H1 (cell line): ENCODE data around the gene STARD9. TPM values are rescaled to one million over a fixed set of nuclear protein-coding genes. Genes with fewer than 3 reads are reported as not detected.

ENCODE experiments used
- YY1 ChIP-seq: IDR thresholded peaks from 2 replicates; pipeline ENCODE4 v1.6.1; 2011; ENCODE audit warnings: low read depth, mild to moderate bottlenecking, low read length
- polyA plus RNA-seq, 7 experiments: library from polyadenylated mRNA; depleted of rRNA in 3 of 7; stranded (reverse) in 5 of 7; unstranded in 2 of 7; fragments of >200 nt in 5 of 7; fragments of 200-250 nt in 2 of 7; gene quantifications; 1 replicate in 5 of 7; 2 replicates in 1 of 7; 4 replicates in 1 of 7; pipeline versions ENCODE4 v1.2.1 to v1.2.3, GENCODE V29; 2011 to 2013; ENCODE audit warnings: missing spikeins in 2 of 7, mixed read lengths in 2 of 7
- total RNA-seq: library from RNA; stranded (reverse); fragmentation: NEBNext Ultra II Directional; extraction: Animal tissue kit (Norgen Biotek cat#: 25700); gene quantifications from 2 replicates; pipeline ENCODE4 v1.2.1, GENCODE V29; 2021
- TF ChIP-seq, protein P1 (sequence below): fragments of 300-600 bp; sonication (generic); IDR thresholded peaks from 2 replicates; pipeline ENCODE4 v1.7.1; 2012; ENCODE audit warnings: low read length, moderate library complexity, mild to moderate bottlenecking, inconsistent platforms; ENCODE audit not compliant: insufficient replicate concordance

Gene STARD9
- total and polyA plus RNA-seq, 2 of the 8 experiments (the other 6 are each of a cell fraction or from before 2014, with no cell fraction given), result 2.8 to 7.0 TPM

DNA sequence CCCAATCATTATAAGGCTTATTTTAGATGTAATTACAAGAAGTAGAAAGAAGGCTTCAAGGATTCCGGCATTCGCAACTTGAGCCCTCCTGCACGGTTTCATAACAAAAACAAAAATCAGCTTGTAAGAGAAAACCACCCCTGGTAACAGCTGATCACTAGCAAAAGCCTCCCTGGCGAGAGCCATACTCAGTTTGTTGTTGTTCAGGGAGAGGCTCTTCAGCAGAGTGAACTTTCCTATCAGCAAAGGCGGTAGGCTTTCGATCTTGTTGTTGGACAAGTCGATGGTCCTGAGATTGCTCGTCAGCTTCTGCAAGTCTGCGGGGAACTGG lies 27.5 kb upstream of the STARD9 start (continued):
- TF ChIP-seq, protein P1, sequence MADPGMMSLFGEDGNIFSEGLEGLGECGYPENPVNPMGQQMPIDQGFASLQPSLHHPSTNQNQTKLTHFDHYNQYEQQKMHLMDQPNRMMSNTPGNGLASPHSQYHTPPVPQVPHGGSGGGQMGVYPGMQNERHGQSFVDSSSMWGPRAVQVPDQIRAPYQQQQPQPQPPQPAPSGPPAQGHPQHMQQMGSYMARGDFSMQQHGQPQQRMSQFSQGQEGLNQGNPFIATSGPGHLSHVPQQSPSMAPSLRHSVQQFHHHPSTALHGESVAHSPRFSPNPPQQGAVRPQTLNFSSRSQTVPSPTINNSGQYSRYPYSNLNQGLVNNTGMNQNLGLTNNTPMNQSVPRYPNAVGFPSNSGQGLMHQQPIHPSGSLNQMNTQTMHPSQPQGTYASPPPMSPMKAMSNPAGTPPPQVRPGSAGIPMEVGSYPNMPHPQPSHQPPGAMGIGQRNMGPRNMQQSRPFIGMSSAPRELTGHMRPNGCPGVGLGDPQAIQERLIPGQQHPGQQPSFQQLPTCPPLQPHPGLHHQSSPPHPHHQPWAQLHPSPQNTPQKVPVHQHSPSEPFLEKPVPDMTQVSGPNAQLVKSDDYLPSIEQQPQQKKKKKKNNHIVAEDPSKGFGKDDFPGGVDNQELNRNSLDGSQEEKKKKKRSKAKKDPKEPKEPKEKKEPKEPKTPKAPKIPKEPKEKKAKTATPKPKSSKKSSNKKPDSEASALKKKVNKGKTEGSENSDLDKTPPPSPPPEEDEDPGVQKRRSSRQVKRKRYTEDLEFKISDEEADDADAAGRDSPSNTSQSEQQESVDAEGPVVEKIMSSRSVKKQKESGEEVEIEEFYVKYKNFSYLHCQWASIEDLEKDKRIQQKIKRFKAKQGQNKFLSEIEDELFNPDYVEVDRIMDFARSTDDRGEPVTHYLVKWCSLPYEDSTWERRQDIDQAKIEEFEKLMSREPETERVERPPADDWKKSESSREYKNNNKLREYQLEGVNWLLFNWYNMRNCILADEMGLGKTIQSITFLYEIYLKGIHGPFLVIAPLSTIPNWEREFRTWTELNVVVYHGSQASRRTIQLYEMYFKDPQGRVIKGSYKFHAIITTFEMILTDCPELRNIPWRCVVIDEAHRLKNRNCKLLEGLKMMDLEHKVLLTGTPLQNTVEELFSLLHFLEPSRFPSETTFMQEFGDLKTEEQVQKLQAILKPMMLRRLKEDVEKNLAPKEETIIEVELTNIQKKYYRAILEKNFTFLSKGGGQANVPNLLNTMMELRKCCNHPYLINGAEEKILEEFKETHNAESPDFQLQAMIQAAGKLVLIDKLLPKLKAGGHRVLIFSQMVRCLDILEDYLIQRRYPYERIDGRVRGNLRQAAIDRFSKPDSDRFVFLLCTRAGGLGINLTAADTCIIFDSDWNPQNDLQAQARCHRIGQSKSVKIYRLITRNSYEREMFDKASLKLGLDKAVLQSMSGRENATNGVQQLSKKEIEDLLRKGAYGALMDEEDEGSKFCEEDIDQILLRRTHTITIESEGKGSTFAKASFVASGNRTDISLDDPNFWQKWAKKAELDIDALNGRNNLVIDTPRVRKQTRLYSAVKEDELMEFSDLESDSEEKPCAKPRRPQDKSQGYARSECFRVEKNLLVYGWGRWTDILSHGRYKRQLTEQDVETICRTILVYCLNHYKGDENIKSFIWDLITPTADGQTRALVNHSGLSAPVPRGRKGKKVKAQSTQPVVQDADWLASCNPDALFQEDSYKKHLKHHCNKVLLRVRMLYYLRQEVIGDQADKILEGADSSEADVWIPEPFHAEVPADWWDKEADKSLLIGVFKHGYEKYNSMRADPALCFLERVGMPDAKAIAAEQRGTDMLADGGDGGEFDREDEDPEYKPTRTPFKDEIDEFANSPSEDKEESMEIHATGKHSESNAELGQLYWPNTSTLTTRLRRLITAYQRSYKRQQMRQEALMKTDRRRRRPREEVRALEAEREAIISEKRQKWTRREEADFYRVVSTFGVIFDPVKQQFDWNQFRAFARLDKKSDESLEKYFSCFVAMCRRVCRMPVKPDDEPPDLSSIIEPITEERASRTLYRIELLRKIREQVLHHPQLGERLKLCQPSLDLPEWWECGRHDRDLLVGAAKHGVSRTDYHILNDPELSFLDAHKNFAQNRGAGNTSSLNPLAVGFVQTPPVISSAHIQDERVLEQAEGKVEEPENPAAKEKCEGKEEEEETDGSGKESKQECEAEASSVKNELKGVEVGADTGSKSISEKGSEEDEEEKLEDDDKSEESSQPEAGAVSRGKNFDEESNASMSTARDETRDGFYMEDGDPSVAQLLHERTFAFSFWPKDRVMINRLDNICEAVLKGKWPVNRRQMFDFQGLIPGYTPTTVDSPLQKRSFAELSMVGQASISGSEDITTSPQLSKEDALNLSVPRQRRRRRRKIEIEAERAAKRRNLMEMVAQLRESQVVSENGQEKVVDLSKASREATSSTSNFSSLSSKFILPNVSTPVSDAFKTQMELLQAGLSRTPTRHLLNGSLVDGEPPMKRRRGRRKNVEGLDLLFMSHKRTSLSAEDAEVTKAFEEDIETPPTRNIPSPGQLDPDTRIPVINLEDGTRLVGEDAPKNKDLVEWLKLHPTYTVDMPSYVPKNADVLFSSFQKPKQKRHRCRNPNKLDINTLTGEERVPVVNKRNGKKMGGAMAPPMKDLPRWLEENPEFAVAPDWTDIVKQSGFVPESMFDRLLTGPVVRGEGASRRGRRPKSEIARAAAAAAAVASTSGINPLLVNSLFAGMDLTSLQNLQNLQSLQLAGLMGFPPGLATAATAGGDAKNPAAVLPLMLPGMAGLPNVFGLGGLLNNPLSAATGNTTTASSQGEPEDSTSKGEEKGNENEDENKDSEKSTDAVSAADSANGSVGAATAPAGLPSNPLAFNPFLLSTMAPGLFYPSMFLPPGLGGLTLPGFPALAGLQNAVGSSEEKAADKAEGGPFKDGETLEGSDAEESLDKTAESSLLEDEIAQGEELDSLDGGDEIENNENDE, result no peak
- no peak for TF ChIP-seq YY1
